H1 (cell line): ENCODE results near the gene XRRA1. TPM values are rescaled to one million over a fixed set of nuclear protein-coding genes. Genes with fewer than 3 reads are reported as not detected.

ENCODE experiments used
- CTCF ChIA-PET: fragments of 300-600 bp; sonication (Branson Sonifier 250); formaldehyde crosslinking; loops from one replicate; lab custom pipeline; 2021; ENCODE audit not compliant: partially characterized antibody; lab: Charles Lee
- POLR2A ChIA-PET: fragments of 300-600 bp; sonication (Branson Sonifier 250); formaldehyde crosslinking; loops from one replicate; lab custom pipeline; 2021; ENCODE audit warnings: inconsistent platforms; ENCODE audit not compliant: partially characterized antibody; lab: Charles Lee
- DNase-seq, 2 experiments: peaks; one replicate each; pipeline versions ENCODE4 v3.0.0 to v3.0.0-alpha.2; 2010 to 2022; ENCODE audit warnings: low spot score in 2 of 2, low read depth in 1 of 2, mixed read lengths in 1 of 2
- FAIRE-seq: peaks from 2 replicates; lab custom pipeline; 2011; peaks lifted over from hg19 to GRCh38; lab: Jason Lieb, UNC
- H2AFZ ChIP-seq: 2 replicates; pipeline ENCODE4 v1.8.1; 2012; ENCODE audit warnings: low read length, inconsistent platforms
- H2AK5ac ChIP-seq: 2 replicates; pipeline ENCODE4 v1.6.1; 2013; ENCODE audit warnings: low read depth, low read length
- H2BK120ac ChIP-seq: replicated peaks from 2 replicates; pipeline ENCODE3; 2013; ENCODE audit warnings: low read depth, low read length, inconsistent platforms
- H2BK12ac ChIP-seq: 2 replicates; pipeline ENCODE4 v1.6.1; 2013; ENCODE audit warnings: low read depth, low read length
- H2BK15ac ChIP-seq: 2 replicates; pipeline ENCODE4 v1.6.1; 2013; ENCODE audit warnings: low read length
- H2BK20ac ChIP-seq: 2 replicates; pipeline ENCODE4 v1.6.1; 2013; ENCODE audit warnings: low read length
- H2BK5ac ChIP-seq: 2 replicates; pipeline ENCODE4 v1.6.1; 2013; ENCODE audit warnings: low read depth, low read length
- H3K14ac ChIP-seq: 2 replicates; pipeline ENCODE4 v1.6.1; 2013; ENCODE audit warnings: inconsistent platforms; ENCODE audit not compliant: insufficient read length
- H3K18ac ChIP-seq: 2 replicates; pipeline ENCODE4 v1.6.1; 2013; ENCODE audit warnings: low read length; ENCODE audit errors: extremely low read depth
- H3K23ac ChIP-seq: 2 replicates; pipeline ENCODE4 v1.6.1; 2013; ENCODE audit warnings: inconsistent platforms; ENCODE audit not compliant: insufficient read length
- H3K23me2 ChIP-seq: 2 replicates; pipeline ENCODE4 v1.6.1; 2013; ENCODE audit warnings: low read depth, low read length
- H3K27ac ChIP-seq: 2 replicates; pipeline ENCODE4 v1.6.1; 2011; ENCODE audit warnings: low read depth, low read length, inconsistent platforms
- H3K27me3 ChIP-seq, 4 experiments: replicated peaks in 1 of 4; 1 replicate in 1 of 4; 2 replicates in 3 of 4; pipeline versions ENCODE4 v1.6.1 to v1.8.1; 2011 to 2013; ENCODE audit warnings: low read length in 3 of 4, mild to moderate bottlenecking in 3 of 4, inconsistent platforms in 2 of 4, mixed read lengths in 2 of 4, moderate library complexity in 1 of 4; ENCODE audit not compliant: control insufficient read depth in 3 of 4, insufficient read depth in 3 of 4; ENCODE audit errors: extremely low read depth in 1 of 4
- H3K36me3 ChIP-seq, 4 experiments: 2 replicates each; pipeline versions ENCODE4 v1.6.1 to v1.8.1; 2011 to 2013; ENCODE audit warnings: mild to moderate bottlenecking in 4 of 4, low read length in 3 of 4, moderate library complexity in 2 of 4, control low read depth in 1 of 4, inconsistent platforms in 1 of 4; ENCODE audit not compliant: insufficient read depth in 4 of 4, control insufficient read depth in 2 of 4
- H3K4ac ChIP-seq: replicated peaks from 2 replicates; pipeline ENCODE3; 2013; ENCODE audit warnings: low read length, low read depth, mixed read lengths, inconsistent platforms; ENCODE audit not compliant: insufficient read length
- H3K4me1 ChIP-seq, 4 experiments: replicated peaks in 1 of 4; 1 replicate in 1 of 4; 2 replicates in 3 of 4; pipeline versions ENCODE4 v1.6.1 to v1.8.1; 2011 to 2013; ENCODE audit warnings: low read length in 3 of 4, inconsistent platforms in 2 of 4, mixed read lengths in 1 of 4; ENCODE audit not compliant: insufficient read depth in 4 of 4, control insufficient read depth in 3 of 4
- H3K4me2 ChIP-seq, 2 experiments: 2 replicates each; pipeline versions ENCODE4 v1.6.1 to v1.8.1; 2011 to 2013; ENCODE audit warnings: low read depth in 2 of 2, low read length in 2 of 2, control low read depth in 1 of 2, inconsistent platforms in 1 of 2, mild to moderate bottlenecking in 1 of 2; ENCODE audit not compliant: insufficient read depth in 1 of 2
- H3K4me3 ChIP-seq, 4 experiments: fragments of 200-600, 300-600 bp in 1 of 4; sonication (generic), shearing (Covaris generic), sonication (Bioruptor Twin) in 1 of 4; 2 replicates each; pipeline versions ENCODE4 v1.5.1 to v1.8.1; 2011 to 2016; ENCODE audit warnings: low read length in 4 of 4, low read depth in 3 of 4, control low read depth in 2 of 4, inconsistent platforms in 2 of 4, mild to moderate bottlenecking in 2 of 4, mixed read lengths in 1 of 4, moderate library complexity in 1 of 4; ENCODE audit not compliant: insufficient read depth in 2 of 4; ENCODE audit errors: extremely low read depth in 1 of 4
- H3K56ac ChIP-seq: replicated peaks from 2 replicates; pipeline ENCODE3; 2013; ENCODE audit warnings: low read depth, mild to moderate bottlenecking, mixed read lengths, low read length, inconsistent platforms; ENCODE audit not compliant: insufficient read length
- H3K79me1 ChIP-seq: 2 replicates; pipeline ENCODE4 v1.6.1; 2013; ENCODE audit warnings: low read depth, low read length, control low read depth
- H3K79me2 ChIP-seq, 2 experiments: 2 replicates each; pipeline versions ENCODE4 v1.6.1 to v1.8.1; 2012 to 2013; ENCODE audit warnings: low read length in 2 of 2, mild to moderate bottlenecking in 2 of 2, inconsistent platforms in 1 of 2; ENCODE audit not compliant: insufficient read depth in 2 of 2, control insufficient read depth in 1 of 2
- H3K9ac ChIP-seq, 4 experiments: replicated peaks in 1 of 4; 1 replicate in 1 of 4; 2 replicates in 3 of 4; pipeline versions ENCODE4 v1.6.1 to v1.8.1; 2011 to 2013; ENCODE audit warnings: low read depth in 3 of 4, low read length in 3 of 4, control low read depth in 2 of 4, mild to moderate bottlenecking in 2 of 4, moderate library complexity in 2 of 4, inconsistent platforms in 1 of 4; ENCODE audit errors: extremely low read depth in 1 of 4
- H3K9me3 ChIP-seq, 2 experiments: 2 replicates each; pipeline versions ENCODE4 v1.6.1 to v1.8.1; 2012 to 2013; ENCODE audit warnings: mild to moderate bottlenecking in 2 of 2, moderate library complexity in 2 of 2, control low read depth in 1 of 2, inconsistent platforms in 1 of 2, low read depth in 1 of 2, low read length in 1 of 2, mixed read lengths in 1 of 2; ENCODE audit not compliant: insufficient read depth in 2 of 2
- H4K20me1 ChIP-seq, 2 experiments: replicated peaks in 1 of 2; 2 replicates each; pipeline versions ENCODE3 to v1.8.1; 2011 to 2013; ENCODE audit warnings: inconsistent platforms in 2 of 2, low read length in 2 of 2, mild to moderate bottlenecking in 1 of 2; ENCODE audit not compliant: insufficient read depth in 2 of 2, control insufficient read depth in 1 of 2
- H4K5ac ChIP-seq: 2 replicates; pipeline ENCODE4 v1.6.1; 2013; ENCODE audit warnings: low read length, low read depth, mixed read lengths, inconsistent platforms; ENCODE audit not compliant: insufficient read length
- H4K8ac ChIP-seq: 2 replicates; pipeline ENCODE4 v1.8.0; 2013; ENCODE audit warnings: mild to moderate bottlenecking, moderate library complexity, low read length, inconsistent platforms; ENCODE audit not compliant: insufficient read depth; ENCODE audit errors: extremely low read depth
- H4K91ac ChIP-seq: replicated peaks from 2 replicates; pipeline ENCODE3; 2013; ENCODE audit warnings: low read length, mixed read lengths, inconsistent platforms; ENCODE audit not compliant: insufficient read length
- BACH1 ChIP-seq: IDR thresholded peaks from 2 replicates; pipeline ENCODE4 v1.6.1; 2012; ENCODE audit warnings: low read length, improper control_type of control experiment
- BCL11A ChIP-seq, 2 experiments: IDR thresholded peaks; one replicate each; pipeline ENCODE4 v1.6.1; 2011; ENCODE audit warnings: low read depth in 2 of 2, low read length in 2 of 2, mild to moderate bottlenecking in 2 of 2
- BRCA1 ChIP-seq: IDR thresholded peaks from 2 replicates; pipeline ENCODE4 v1.6.1; 2012; ENCODE audit warnings: low read depth, low read length, improper control_type of control experiment
- CBX8 ChIP-seq: fragments of 300-800, 300-1000 bp; sonication (generic); IDR thresholded peaks from 2 replicates; pipeline ENCODE4 v1.7.1; 2016; ENCODE audit warnings: low read depth, low read length, borderline replicate concordance
- CHD2 ChIP-seq: IDR thresholded peaks from 2 replicates; pipeline ENCODE4 v1.6.1; 2012; ENCODE audit warnings: low read length, improper control_type of control experiment
- CTBP2 ChIP-seq: IDR thresholded peaks from 2 replicates; pipeline ENCODE4 v1.7.0; 2011; ENCODE audit warnings: borderline replicate concordance, mild to moderate bottlenecking, moderate library complexity, mixed read lengths, low read length; ENCODE audit not compliant: insufficient read depth, insufficient read length
- GTF2F1 ChIP-seq: IDR thresholded peaks from 2 replicates; pipeline ENCODE4 v1.6.1; 2012; ENCODE audit warnings: low read depth, low read length, improper control_type of control experiment, borderline replicate concordance
- KDM1A ChIP-seq: fragments of 200-600, 300-600 bp; sonication (generic); IDR thresholded peaks from 2 replicates; pipeline ENCODE4 v1.7.1; 2016; ENCODE audit warnings: mild to moderate bottlenecking, low read length, borderline replicate concordance
- MAFK ChIP-seq: IDR thresholded peaks from 2 replicates; pipeline ENCODE4 v1.6.1; 2012; ENCODE audit warnings: low read depth, mild to moderate bottlenecking, improper control_type of control experiment, low read length
- POLR2AphosphoS5 ChIP-seq: IDR thresholded peaks from 2 replicates; pipeline ENCODE4 v1.6.1; 2011; ENCODE audit warnings: low read depth, low read length
- POU5F1 ChIP-seq: IDR thresholded peaks from 2 replicates; pipeline ENCODE4 v1.6.1; 2011; ENCODE audit warnings: low read depth, mild to moderate bottlenecking, low read length, moderate library complexity
- RNF2 ChIP-seq: fragments of 200-900, 300-1000 bp; sonication (generic); IDR thresholded peaks from 2 replicates; pipeline ENCODE4 v1.7.1; 2016; ENCODE audit warnings: borderline replicate concordance, low read depth, mild to moderate bottlenecking, antibody characterized with exemption, low read length; ENCODE audit not compliant: poor library complexity, severe bottlenecking; ENCODE audit errors: missing control alignments
- SIX5 ChIP-seq: IDR thresholded peaks from 2 replicates; pipeline ENCODE4 v1.6.1; 2011; ENCODE audit warnings: mild to moderate bottlenecking, low read depth, low read length
- SP2 ChIP-seq: IDR thresholded peaks from 2 replicates; pipeline ENCODE4 v1.6.1; 2012; ENCODE audit warnings: mild to moderate bottlenecking, low read length, inconsistent platforms
- TAF1 ChIP-seq: IDR thresholded peaks from 2 replicates; pipeline ENCODE4 v1.6.1; 2011; ENCODE audit warnings: mild to moderate bottlenecking, low read depth, low read length
- WGBS, 2 experiments: shearing (Covaris generic) in 1 of 2; methylation state at CpG; one replicate each; pipeline versions ENCODE4 v1.1.6 to v1.1.7; 2013 to 2015; ENCODE audit warnings: low lambda C conversion rate in 2 of 2, mixed read lengths in 2 of 2, inconsistent platforms in 1 of 2, low coverage in 1 of 2, missing lambda C conversion rate in 1 of 2; ENCODE audit not compliant: insufficient replicate concordance in 2 of 2, insufficient coverage in 1 of 2, insufficient read length in 1 of 2; ENCODE audit errors: extremely low coverage in 1 of 2, missing lambda C conversion rate in 1 of 2; 5-methylcytosine and 5-hydroxymethylcytosine counted together
- polyA plus RNA-seq, 7 experiments: library from polyadenylated mRNA; depleted of rRNA in 3 of 7; stranded (reverse) in 5 of 7; unstranded in 2 of 7; fragments of >200 nt in 5 of 7; fragments of 200-250 nt in 2 of 7; gene quantifications; 1 replicate in 5 of 7; 2 replicates in 1 of 7; 4 replicates in 1 of 7; pipeline versions ENCODE4 v1.2.1 to v1.2.3, GENCODE V29; 2011 to 2013; ENCODE audit warnings: missing spikeins in 2 of 7, mixed read lengths in 2 of 7
- total RNA-seq: library from RNA; stranded (reverse); fragmentation: NEBNext Ultra II Directional; extraction: Animal tissue kit (Norgen Biotek cat#: 25700); gene quantifications from 2 replicates; pipeline ENCODE4 v1.2.1, GENCODE V29; 2021

The XRRA1 gene
- total and polyA plus RNA-seq, 2 of the 8 experiments (the other 6 are each of a cell fraction or from before 2014, with no cell fraction given) = 2.1 to 7.1 TPM

- H2BK120ac ChIP-seq = no peak overlapping the region
- FAIRE-seq (no peak), DNase-seq (no peak)
- no peaks in the 10 kb centered on the region; the same call in 1 of the 2 replicates for H3K79me1 ChIP-seq
- no peak overlapping the region for H3K23ac ChIP-seq
- H3K4me3 ChIP-seq = no peak overlapping the region
- H3K4me2 ChIP-seq = no peak overlapping the region
- no peak overlapping the region for H2BK15ac ChIP-seq
- H3K4me1 ChIP-seq = no peaks in the 10 kb centered on the region
- CTCF ChIA-PET = no interaction called here
- H2BK12ac ChIP-seq = no peak overlapping the region
- no peak overlapping the region for H3K4ac ChIP-seq
- no peaks in the 10 kb centered on the region for H3K23me2 ChIP-seq
- no peak overlapping the region for H3K27ac ChIP-seq
- POLR2A ChIA-PET = interaction anchor here (0.5 to 0.6 kb wide), 2 partner anchors 8 to 129 kb away, joined by 3 read pairs; no protein-coding TSS in a partner anchor
- H3K27me3 ChIP-seq = no peaks in the 10 kb centered on the region
- H3K36me3 ChIP-seq = peaks cover 0 to 44% (median 15%) of the 10 kb centered on the region in 4 experiments; a peak in 6 of 8 replicates
- H3K9me3 ChIP-seq = no peaks in the 10 kb centered on the region
- H3K79me2 ChIP-seq = peaks cover 0 to 3% of the 10 kb centered on the region in 2 experiments; a peak in 1 of 4 replicates
- no peak overlapping the region for H2AK5ac ChIP-seq
- no peak overlapping the region for H4K5ac ChIP-seq
- H2AFZ ChIP-seq = no peak overlapping the region
- peaks cover 5 to 6% of the 10 kb centered on the region in 2 experiments for H4K20me1 ChIP-seq
- no peak overlapping the region for H2BK5ac ChIP-seq
- H4K8ac ChIP-seq = no peak overlapping the region
- no peak overlapping the region for H3K14ac ChIP-seq
- H3K18ac ChIP-seq = no peak overlapping the region
- whole genome bisulfite sequencing, 2 experiments = 97% methylated on average over 1 of the region's 1 CpG; no CpG with 5 or more reads in 1 of the 2 experiments
- H2BK20ac ChIP-seq = no peak overlapping the region
- no peak overlapping the region for H4K91ac ChIP-seq
- H3K9ac ChIP-seq = no peak overlapping the region
- no peak overlapping the region for H3K56ac ChIP-seq
- TF ChIP-seq GTF2F1 (no peak), BRCA1 (no peak), BACH1 (no peak), CTBP2 (no peak), KDM1A (no peak), CBX8 (no peak), CHD2 (no peak), POLR2AphosphoS5 (no peak), RNF2 (no peak), SIX5 (no peak), SP2 (no peak), MAFK (no peak), POU5F1 (no peak), TAF1 (no peak), BCL11A (IDR thresholded peaks at IDR 0.05; ENCODE audit: low read depth in 2 of 2, low read length in 2 of 2) (no peak)
These were observed 22.0 kb upstream of the XRRA1 start for GRCh38 chr11:74970852-74971395.
